ENCODE results near the gene ZNF726.
"Not testable (repeated sequence)": the region's sequence is repeated elsewhere in the genome, so short reads cannot be mapped to it uniquely, and the experiment has no call there.

Gene ZNF726

DNA sequence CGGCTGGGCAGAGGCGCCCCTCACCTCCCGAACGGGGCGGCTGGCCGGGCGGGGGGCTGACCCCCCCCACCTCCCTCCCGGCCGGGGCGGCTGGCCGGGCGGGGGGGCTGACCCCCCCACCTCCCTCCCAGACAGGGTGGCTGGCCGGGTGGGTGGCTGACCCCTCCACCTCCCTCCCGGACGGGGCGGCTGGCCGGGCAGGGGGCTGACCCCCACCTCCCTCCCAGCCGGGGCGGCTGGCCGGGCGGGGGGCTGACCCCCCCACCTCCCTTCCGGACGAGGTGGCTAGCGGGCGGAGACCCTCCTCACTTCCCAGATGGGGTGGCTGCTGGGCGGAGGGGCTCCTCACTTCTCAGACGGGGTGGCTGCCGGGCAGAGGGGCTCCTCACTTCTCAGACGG lies 22.3 kb downstream of the ZNF726 start:
- in situ Hi-C loops (cut with MboI; ENCODE audit: low sequenced_read_pairs), result not testable (repeated sequence)

DNA sequence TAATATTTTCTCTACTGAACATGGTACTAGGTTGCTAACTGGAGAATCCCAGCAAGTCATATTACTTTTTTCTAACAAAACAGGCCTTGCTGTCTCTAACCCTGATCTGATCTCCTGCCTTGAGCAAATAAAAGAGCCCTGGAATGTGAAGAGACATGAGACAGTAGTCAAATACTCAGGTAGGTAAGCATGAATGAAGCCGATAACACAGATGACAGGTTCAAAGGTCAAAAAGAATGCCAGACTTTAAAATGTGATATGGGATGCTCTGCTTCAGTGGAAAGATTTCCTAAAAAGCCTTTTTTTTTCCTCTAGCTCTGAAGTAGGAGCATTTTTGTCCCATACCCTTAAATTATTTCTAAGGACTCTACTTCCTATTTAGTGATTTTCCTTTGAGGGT lies 28.7 kb downstream of the ZNF726 start:
- in situ Hi-C loops (cut with MboI; ENCODE audit: low sequenced_read_pairs), result no loop called here

- in situ Hi-C loops (cut with MboI; ENCODE audit: low sequenced_read_pairs), result no loop called here
Observed at GRCh38 chr19:23946569-23946968, 31.9 kb downstream of the ZNF726 start.

- in situ Hi-C loops (cut with MboI; ENCODE audit: low sequenced_read_pairs), result no loop called here
Observed at GRCh38 chr19:23949611-23950010, 34.9 kb downstream of the ZNF726 start.

- in situ Hi-C loops (cut with MboI; ENCODE audit: low sequenced_read_pairs), result no loop called here
Observed at GRCh38 chr19:23956051-23956450, 41.4 kb downstream of the ZNF726 start.

DNA sequence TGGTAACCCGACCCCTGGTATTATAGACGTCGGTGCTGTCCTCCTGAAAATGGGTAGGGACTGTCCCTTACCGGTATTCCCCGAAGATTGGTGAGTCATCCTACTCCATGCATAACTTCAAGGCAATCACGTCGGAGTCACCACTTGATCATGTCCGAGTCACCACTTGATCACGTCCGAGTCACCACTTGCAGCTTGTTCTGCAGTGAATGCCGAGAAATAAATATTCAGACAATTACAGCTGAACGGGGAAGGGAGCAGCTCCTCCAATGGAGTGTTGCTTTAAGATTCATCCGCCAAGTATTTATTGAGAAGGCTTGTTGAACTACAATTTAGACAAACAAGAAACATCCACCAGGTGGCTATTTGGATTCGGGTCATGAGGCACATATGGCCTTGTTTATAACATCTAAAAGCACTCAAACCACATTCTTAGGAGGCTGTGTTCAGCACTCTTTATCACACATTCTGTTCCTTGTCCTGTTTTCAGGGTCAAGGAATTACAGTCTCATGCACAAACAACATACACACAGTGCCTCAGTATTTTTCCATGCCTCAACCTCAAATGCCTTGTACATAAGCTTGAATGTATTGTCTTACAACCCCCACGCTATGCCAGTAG lies 43.1 kb downstream of the ZNF726 start:
- in situ Hi-C loops (cut with MboI; ENCODE audit: low sequenced_read_pairs), result no loop called here

- in situ Hi-C loops (cut with MboI; ENCODE audit: low sequenced_read_pairs), result not testable (repeated sequence)
Observed at GRCh38 chr19:23963396-23963795, 48.7 kb downstream of the ZNF726 start.

- in situ Hi-C loops (cut with MboI; ENCODE audit: low sequenced_read_pairs), result not testable (repeated sequence)
Observed at GRCh38 chr19:23963881-23964280, 49.2 kb downstream of the ZNF726 start.

DNA sequence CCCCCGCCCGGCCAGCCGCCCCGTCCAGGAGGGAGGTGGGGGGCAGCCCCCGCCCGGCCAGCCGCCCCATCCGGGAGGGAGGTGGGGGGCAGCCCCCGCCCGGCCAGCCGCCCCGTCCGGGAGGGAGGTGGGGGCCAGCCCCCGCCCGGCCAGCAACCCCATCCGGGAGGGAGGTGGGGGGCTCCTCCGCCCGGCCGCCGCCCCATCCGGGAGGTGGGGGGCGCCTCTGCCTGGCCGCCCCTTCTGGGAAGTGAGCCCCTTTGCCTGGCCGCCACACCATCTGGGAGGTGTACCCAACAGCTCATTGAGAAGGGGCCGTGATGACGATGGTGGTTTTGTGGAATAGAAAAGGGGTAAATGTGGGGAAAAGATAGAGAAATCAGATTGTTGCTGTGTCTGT lies 49.6 kb downstream of the ZNF726 start:
- in situ Hi-C loops (cut with MboI; ENCODE audit: low sequenced_read_pairs), result not testable (repeated sequence)

- in situ Hi-C loops (cut with MboI; ENCODE audit: low sequenced_read_pairs), result no loop called here
Observed at GRCh38 chr19:23969630-23970029, 54.9 kb downstream of the ZNF726 start.

- in situ Hi-C loops (cut with MboI; ENCODE audit: low sequenced_read_pairs), result no loop called here
Observed at GRCh38 chr19:23971598-23971997, 56.9 kb downstream of the ZNF726 start.

- in situ Hi-C loops (cut with MboI; ENCODE audit: low sequenced_read_pairs), result no loop called here
Observed at GRCh38 chr19:23972161-23972560, 57.5 kb downstream of the ZNF726 start.

GRCh38 chr19:23974941-23975340 lies 60.3 kb downstream of the ZNF726 start:
- in situ Hi-C loops (cut with MboI; ENCODE audit: low sequenced_read_pairs), result no loop called here

GRCh38 chr19:23976631-23977030 lies 61.9 kb downstream of the ZNF726 start:
- in situ Hi-C loops (cut with MboI; ENCODE audit: low sequenced_read_pairs), result not testable (repeated sequence)

- in situ Hi-C loops (cut with MboI; ENCODE audit: low sequenced_read_pairs), result not testable (repeated sequence)
Observed at GRCh38 chr19:23977256-23977655, 62.6 kb downstream of the ZNF726 start.

DNA sequence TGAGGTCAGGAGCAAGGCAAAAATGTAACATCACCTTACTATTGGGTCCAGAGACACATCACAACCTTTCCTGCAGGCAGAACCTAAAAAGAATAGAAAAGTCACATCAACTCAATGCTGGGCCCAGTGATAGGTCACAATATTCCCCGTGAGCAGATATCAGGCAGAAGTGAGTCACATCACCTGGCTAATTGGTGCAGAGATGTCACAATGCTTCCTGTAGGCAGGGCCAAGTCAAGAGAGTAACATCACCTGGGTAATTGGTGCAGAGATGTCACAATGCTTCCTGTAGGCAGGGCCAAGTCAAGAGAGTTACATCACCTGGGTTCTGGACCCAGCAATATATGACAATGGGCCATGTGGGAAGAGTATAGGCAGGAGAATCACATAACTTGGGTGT lies 63.4 kb downstream of the ZNF726 start:
- in situ Hi-C loops (cut with MboI; ENCODE audit: low sequenced_read_pairs), result no loop called here

GRCh38 chr19:23980805-23981204 lies 66.1 kb downstream of the ZNF726 start:
- in situ Hi-C loops (cut with MboI; ENCODE audit: low sequenced_read_pairs), result no loop called here

GRCh38 chr19:23981863-23982262 lies 67.2 kb downstream of the ZNF726 start:
- in situ Hi-C loops (cut with MboI; ENCODE audit: low sequenced_read_pairs), result no loop called here

GRCh38 chr19:23983406-23983805 lies 68.7 kb downstream of the ZNF726 start:
- in situ Hi-C loops (cut with MboI; ENCODE audit: low sequenced_read_pairs), result no loop called here

Measured in HL-60/S4 treated with phorbol 12-myristate 13-acetate at 8.2 ng/mL for 4 days and 3 days (cell line).